Stimulated activated CD4-positive, alpha-beta T cell treated with anti-CD3 and anti-CD28 coated beads, Interleukin-2, amount 100 ng/mL, for 4 hours (primary cell): ENCODE data around the gene ZSCAN16.

Experiments used
- DNase-seq: peaks from one replicate; pipeline ENCODE4 v3.0.0-alpha.2; 2020; ENCODE audit warnings: low read depth

ZSCAN16 gene

GRCh38 chr6:28172006-28172405, 47.6 kb downstream of the ZSCAN16 start:
- DNase-seq, result no peak

- no peak for DNase-seq
These were observed 52.0 kb downstream of the ZSCAN16 start for GRCh38 chr6:28176373-28176772.
